LNCAP (cell line): Measurements from ENCODE around the gene ZNF57.
A peak's percentile ranks its signal among the peaks of the same experiment; 100 is the strongest.

Source experiments
- TF ChIP-seq, protein P1 (sequence below): fragments of 450-650 bp; IDR thresholded peaks from 2 replicates; pipeline ENCODE4 v1.5.1; 2017; ENCODE audit warnings: mild to moderate bottlenecking

The ZNF57 gene

DNA sequence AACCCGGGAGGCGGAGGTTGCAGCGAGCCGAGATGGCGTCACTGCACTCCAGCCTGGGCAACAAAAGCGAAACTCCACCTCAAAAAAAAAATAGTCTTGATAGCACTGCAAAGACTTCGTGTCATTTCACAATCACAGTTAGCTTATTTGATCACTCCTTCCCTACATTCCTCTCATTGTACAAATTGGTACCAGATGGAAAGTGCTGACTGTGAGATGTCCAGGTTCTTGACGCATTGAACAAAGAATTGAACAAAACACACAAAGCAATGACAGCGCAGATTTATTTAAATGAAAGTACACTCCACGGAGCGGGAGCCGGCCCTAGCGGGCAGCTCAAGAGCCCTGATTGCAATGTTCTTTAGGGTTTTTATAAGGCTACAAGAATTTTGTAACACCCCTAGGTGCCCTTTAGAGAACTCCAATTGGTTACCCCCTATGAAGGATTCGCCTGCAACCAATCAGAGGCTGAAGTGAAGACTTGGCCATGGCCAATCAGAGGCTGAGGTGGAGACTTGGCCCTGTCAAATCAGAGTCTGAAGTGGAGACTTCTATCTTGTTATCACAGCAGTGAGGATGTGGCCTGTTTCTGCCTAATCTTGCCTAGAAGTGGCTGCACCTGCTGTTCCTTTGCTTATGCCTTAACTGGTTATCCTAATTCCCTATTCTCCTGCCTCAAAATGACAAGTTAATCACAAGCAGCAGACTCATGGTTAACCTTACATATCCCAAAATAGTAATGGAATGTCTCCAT lies 16.9 kb upstream of the ZNF57 start:
- TF ChIP-seq, protein P1, sequence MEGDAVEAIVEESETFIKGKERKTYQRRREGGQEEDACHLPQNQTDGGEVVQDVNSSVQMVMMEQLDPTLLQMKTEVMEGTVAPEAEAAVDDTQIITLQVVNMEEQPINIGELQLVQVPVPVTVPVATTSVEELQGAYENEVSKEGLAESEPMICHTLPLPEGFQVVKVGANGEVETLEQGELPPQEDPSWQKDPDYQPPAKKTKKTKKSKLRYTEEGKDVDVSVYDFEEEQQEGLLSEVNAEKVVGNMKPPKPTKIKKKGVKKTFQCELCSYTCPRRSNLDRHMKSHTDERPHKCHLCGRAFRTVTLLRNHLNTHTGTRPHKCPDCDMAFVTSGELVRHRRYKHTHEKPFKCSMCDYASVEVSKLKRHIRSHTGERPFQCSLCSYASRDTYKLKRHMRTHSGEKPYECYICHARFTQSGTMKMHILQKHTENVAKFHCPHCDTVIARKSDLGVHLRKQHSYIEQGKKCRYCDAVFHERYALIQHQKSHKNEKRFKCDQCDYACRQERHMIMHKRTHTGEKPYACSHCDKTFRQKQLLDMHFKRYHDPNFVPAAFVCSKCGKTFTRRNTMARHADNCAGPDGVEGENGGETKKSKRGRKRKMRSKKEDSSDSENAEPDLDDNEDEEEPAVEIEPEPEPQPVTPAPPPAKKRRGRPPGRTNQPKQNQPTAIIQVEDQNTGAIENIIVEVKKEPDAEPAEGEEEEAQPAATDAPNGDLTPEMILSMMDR, result no peak

DNA sequence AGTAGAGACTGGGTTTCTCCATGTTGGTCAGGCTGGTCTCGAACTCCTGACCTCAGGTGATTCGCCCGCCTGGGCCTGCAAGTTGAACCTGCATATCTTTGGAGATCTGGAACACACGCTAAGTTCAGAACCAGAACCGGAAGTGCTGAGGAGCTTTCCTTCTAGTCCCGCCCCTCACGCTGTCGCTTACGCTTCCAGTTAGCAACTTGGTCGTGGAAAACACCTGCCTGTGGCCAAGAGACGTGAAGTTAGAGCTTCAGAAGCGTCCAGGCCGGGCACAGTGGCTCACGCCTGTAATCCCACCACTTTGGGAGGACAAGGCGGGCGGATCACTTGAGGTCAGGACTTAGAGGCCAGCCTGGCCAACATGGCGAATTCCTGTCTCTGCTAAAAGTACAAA lies 15.0 kb upstream of the ZNF57 start:
- TF ChIP-seq, protein P1, result no peak

DNA sequence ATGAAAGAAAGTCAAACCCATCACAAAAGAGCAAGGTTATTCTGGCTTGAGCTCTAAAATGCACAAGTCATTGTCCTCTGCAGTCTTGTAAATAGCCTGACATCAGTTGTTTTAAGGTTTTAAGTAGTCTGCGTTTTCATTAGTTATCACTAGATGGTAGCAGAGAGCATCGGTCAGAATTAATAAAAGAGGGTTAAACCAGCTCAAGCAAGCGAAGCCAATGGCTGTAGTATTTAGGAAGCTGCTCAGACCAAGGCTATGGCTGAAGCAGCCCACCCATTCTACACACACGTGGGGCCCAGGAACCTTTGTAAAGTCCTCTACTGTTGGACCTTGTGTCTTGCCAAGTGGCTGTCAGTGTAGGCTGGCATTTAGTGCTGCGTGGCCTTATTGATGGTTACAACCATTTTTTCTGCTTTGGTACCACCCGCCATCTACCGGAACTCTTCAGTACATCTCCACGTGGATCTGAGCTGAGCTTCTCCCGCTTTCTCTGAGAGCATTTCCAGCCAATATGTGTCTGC lies 13.3 kb upstream of the ZNF57 start:
- TF ChIP-seq, protein P1, result peak; percentile 63

DNA sequence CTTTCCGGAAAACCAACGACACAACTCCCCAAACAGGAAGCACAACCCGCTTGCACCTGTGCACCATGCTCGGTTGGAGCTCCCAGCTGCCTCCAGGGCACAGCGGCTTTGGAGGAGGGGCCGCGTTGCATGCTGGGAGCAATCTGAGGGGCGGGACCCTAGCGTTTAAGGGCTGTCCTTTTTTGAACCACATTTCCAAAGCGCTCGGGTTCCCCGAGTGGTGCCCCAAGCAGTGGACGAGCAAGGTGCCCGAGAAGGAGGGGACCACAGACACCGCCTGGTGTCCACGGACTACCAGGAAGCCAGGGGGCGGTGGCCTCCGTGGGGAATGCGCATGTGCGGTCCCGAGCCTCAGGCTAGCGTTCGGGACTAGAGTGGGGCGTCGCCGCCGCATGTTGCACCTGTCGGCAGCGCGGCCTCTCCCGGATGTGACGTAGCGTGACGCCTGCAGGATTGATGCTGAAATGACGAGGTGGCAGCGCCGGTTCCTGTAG lies 11.9 kb upstream of the ZNF57 start:
- TF ChIP-seq, protein P1, result no peak

DNA sequence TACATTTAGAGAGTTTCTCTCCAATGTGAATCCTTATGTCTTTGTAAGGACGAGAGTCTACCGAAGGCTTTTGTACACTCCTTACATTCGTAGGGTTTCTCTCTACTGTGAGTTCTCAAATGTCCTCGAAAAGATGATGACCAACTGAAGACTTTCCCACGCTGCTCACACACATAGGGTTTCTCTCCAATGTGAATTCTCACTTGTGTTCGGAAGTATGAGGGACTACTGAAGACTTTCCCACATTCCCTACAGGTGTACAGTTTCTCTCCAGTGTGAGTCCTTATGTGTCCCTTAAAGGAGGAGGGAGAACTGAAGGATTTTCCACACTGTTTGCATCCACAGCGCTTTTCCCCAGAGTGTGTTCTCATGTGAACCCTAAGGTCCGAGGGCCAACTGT lies 4.0 kb upstream of the ZNF57 start:
- TF ChIP-seq, protein P1, result no peak

DNA sequence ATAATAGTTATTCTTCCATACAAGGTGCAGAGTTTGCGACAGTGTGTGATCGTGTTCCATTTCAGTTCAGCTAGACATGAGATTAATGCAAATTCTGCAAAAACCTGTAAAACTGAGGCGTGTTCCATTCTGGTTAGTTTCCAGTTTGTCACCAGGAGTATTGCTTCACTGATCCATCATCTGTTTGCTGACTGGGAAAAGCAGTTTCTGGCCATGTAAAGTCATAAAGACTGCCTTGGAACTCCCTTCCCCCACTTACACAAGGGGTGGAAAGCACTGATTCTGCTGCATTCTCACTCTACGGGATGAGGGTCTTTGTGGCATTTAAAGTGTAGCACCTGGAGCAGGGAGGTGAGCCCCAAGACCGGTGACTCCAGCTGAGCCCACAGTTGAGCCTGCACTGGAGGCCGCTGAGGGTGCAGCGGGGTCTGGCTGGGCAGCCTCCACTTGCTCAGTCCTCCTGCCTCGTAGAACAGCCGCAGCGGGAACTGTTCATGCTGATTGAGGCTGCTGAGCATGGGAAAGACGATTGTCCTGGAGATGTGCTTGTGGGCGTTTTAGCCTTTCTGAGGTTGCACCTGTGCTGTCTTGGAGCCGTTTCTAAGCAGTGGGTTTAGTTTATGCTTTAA lies 2.0 kb downstream of the ZNF57 start:
- TF ChIP-seq, protein P1, result no peak

DNA sequence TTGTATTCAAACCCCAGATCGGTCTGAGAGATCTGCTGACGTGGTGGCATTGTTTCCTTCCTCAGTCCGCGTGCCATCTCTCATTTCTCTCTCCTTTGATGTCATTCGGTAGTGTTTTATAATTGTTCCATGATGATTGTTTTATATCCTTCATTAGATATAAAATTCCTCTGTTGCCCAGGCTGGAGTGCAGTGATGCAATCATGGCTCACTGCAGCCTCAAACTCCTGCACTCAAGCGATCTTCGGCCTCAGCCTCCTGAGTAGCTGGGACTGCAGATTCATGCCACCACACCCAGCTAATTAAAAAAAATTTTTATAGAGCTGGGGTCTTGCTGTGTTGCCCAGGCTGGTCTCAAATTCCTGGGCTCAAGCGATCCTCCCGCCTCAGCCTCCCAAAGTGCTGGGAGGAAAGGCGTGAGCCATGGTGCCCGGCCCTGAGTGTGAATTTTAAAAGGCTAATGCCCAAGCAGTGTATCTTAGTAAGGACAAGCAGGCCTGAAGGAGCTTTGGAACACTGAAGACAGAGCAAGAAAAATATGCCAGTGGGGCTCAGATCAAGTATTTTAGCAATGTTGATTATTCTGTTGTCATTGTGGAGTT lies 5.3 kb downstream of the ZNF57 start:
- TF ChIP-seq, protein P1, result no peak
